PC-3 (cell line): ENCODE results near the gene MRO.

Source experiments
- CTCF ChIP-seq: fragments of 300-600 bp; sonication (generic); conservative IDR thresholded peaks from 2 replicates; pipeline ENCODE4 v1.5.1; 2017; ENCODE audit warnings: antibody characterized with exemption, low read depth, mild to moderate bottlenecking, low read length
- EZH2phosphoT487 ChIP-seq: fragments of 300-600 bp; sonication (generic); IDR thresholded peaks from 2 replicates; pipeline ENCODE4 v1.6.1; 2018; ENCODE audit warnings: mild to moderate bottlenecking, antibody characterized with exemption, low read length, borderline replicate concordance

DNA sequence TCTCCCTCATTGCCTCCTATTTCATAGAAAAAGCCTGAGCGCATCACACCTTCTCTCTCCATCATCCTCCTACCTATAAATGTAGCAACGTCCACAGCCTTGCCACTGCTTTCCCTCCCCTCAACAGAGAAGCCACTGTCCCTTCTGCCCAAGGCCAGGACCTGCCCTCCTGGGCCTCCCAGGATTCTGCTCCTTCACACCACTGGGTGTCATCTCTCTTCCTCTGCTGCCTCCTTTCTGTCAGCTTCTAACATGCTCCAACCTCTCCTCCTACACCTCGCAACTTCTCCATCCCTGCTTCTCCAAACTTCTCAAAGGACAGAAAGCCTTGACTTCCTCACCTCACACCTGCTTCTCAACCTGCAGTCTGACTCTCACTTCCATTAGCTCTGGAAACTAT is 37.9 kb upstream of the MRO start:
- TF ChIP-seq CTCF: no peak
- no peak for TF ChIP-seq EZH2phosphoT487
